Fibroblast of lung (primary cell): ENCODE measurements around the gene NUMBL. TPM values are rescaled to one million over a fixed set of nuclear protein-coding genes. Genes with fewer than 3 reads are reported as not detected.

Experiments
- DNase-seq, 2 donors: peaks; one replicate each; pipeline versions ENCODE4 v3.0.0 to v3.0.0-alpha.2; 2010; ENCODE audit warnings: low read depth in 2 of 2
- H2AFZ ChIP-seq: 2 replicates; pipeline ENCODE4 v1.5.1; 2012; ENCODE audit warnings: low read length, control low read depth, inconsistent platforms
- H3K27ac ChIP-seq: 2 replicates; pipeline ENCODE4 v1.5.1; 2011; ENCODE audit warnings: low read length, control low read depth; ENCODE audit not compliant: insufficient read depth
- H3K27me3 ChIP-seq: 2 replicates; pipeline ENCODE4 v1.5.1; 2011; ENCODE audit warnings: mild to moderate bottlenecking, low read length; ENCODE audit not compliant: control insufficient read depth, insufficient read depth
- H3K36me3 ChIP-seq: 2 replicates; pipeline ENCODE4 v1.5.1; 2011; ENCODE audit warnings: low read length; ENCODE audit not compliant: control insufficient read depth, insufficient read depth
- H3K4me1 ChIP-seq: 2 replicates; pipeline ENCODE4 v1.5.1; 2011; ENCODE audit warnings: low read length; ENCODE audit not compliant: control insufficient read depth, insufficient read depth; ENCODE audit errors: extremely low read depth
- H3K4me2 ChIP-seq: 2 replicates; pipeline ENCODE4 v1.5.1; 2011; ENCODE audit warnings: low read length, control low read depth; ENCODE audit not compliant: insufficient read depth; ENCODE audit errors: extremely low read depth
- H3K4me3 ChIP-seq, 4 experiments: fragments of 200-600 bp in 1 of 4; sonication (generic) in 1 of 4; replicated peaks in 1 of 4; 2 replicates each; pipeline ENCODE4 v1.5.1; 2011 to 2016; ENCODE audit warnings: low read length in 4 of 4, low read depth in 3 of 4, mild to moderate bottlenecking in 3 of 4, control low read depth in 2 of 4, inconsistent platforms in 1 of 4, mixed read lengths in 1 of 4; ENCODE audit not compliant: insufficient read depth in 1 of 4; ENCODE audit errors: control extremely low read depth in 1 of 4
- H3K79me2 ChIP-seq: 2 replicates; pipeline ENCODE4 v1.5.1; 2012; ENCODE audit warnings: mild to moderate bottlenecking, low read length, inconsistent platforms; ENCODE audit not compliant: control insufficient read depth, insufficient read depth
- H3K9ac ChIP-seq: 2 replicates; pipeline ENCODE4 v1.5.1; 2011; ENCODE audit warnings: mild to moderate bottlenecking, low read length, control low read depth; ENCODE audit not compliant: insufficient read depth
- H3K9me3 ChIP-seq: 2 replicates; pipeline ENCODE4 v1.5.1; 2012; ENCODE audit warnings: low read depth, low read length; ENCODE audit not compliant: control insufficient read depth, insufficient read depth
- H4K20me1 ChIP-seq: 2 replicates; pipeline ENCODE4 v1.5.1; 2011; ENCODE audit warnings: low read length; ENCODE audit not compliant: control insufficient read depth, insufficient read depth; ENCODE audit errors: extremely low read depth
- EZH2 ChIP-seq: IDR thresholded peaks from 2 replicates; pipeline ENCODE4 v1.5.1; 2012; ENCODE audit warnings: low read length, control low read depth, mild to moderate bottlenecking; ENCODE audit errors: missing control alignments
- polyA plus RNA-seq, 2 donors: library from polyadenylated mRNA; depleted of rRNA in 1 of 2; stranded (reverse) in 1 of 2; unstranded in 1 of 2; fragments of >200 nt; gene quantifications; 2 replicates each; pipeline ENCODE4 v1.2.1, GENCODE V29; 2011 to 2012; ENCODE audit warnings: missing spikeins in 1 of 2
- total RNA-seq: library from RNA; depleted of rRNA; stranded (reverse); fragments of >200 nt; gene quantifications from 2 replicates; pipeline ENCODE4 v1.2.1, GENCODE V29; 2014
- TF ChIP-seq, protein P1 (sequence below), 2 donors: IDR thresholded peaks in 1 of 2; conservative IDR thresholded peaks in 1 of 2; 1 replicate in 1 of 2; 2 replicates in 1 of 2; pipeline ENCODE4 v1.5.1; 2011 to 2012; ENCODE audit warnings: low read length in 2 of 2, control low read depth in 1 of 2, inconsistent platforms in 1 of 2, low read depth in 1 of 2, mild to moderate bottlenecking in 1 of 2

Gene NUMBL
- total and polyA plus RNA-seq, 2 donors (not counting 1 experiment from before 2014, with no cell fraction given), result 28.2 to 33.4 TPM

DNA sequence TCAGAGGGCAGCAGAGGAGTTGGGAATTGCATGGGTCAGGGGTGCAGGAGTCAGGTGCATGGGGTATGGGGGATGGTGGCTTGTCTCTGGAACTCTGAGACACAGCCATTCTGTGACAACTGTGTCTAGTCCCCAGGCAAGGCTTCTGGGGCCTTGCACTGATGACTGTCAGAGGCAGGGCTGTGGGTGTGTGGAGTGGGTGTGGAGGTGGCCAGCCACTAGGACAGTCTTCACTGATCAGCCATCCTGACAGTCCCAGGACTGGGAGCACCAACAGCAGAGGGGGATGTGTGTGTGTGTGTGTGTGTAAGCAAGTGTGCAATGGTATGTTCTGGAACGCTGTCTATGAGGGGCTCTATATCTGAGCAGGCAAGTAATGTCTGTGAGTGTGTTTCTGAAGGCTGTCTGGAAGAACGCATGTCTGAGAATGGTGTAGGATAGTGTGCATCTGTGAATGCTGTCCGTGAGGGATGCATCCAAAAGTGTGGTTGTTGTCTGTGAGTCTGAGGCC, 5.4 kb downstream of the NUMBL start:
- Histone ChIP-seq H2AFZ (no peak overlapping the region), H3K4me1 (peaks cover 13% of the 10 kb centered on the region), H4K20me1 (peaks cover 4% of the 10 kb centered on the region), H3K4me3 (no peak overlapping the region), H3K27ac (no peak overlapping the region), H3K27me3 (no peaks in the 10 kb centered on the region), H3K9ac (no peak overlapping the region), H3K79me2 (peaks cover 32% of the 10 kb centered on the region), H3K36me3 (peaks cover 42% of the 10 kb centered on the region), H3K9me3 (no peaks in the 10 kb centered on the region), H3K4me2 (no peak overlapping the region)
- TF ChIP-seq, protein P1, sequence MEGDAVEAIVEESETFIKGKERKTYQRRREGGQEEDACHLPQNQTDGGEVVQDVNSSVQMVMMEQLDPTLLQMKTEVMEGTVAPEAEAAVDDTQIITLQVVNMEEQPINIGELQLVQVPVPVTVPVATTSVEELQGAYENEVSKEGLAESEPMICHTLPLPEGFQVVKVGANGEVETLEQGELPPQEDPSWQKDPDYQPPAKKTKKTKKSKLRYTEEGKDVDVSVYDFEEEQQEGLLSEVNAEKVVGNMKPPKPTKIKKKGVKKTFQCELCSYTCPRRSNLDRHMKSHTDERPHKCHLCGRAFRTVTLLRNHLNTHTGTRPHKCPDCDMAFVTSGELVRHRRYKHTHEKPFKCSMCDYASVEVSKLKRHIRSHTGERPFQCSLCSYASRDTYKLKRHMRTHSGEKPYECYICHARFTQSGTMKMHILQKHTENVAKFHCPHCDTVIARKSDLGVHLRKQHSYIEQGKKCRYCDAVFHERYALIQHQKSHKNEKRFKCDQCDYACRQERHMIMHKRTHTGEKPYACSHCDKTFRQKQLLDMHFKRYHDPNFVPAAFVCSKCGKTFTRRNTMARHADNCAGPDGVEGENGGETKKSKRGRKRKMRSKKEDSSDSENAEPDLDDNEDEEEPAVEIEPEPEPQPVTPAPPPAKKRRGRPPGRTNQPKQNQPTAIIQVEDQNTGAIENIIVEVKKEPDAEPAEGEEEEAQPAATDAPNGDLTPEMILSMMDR (conservative IDR thresholded peaks at IDR 0.05 in 1 of 2, IDR thresholded peaks at IDR 0.05 in 1 of 2; ENCODE audit: low read depth in 1 of 2, low read length in 2 of 2), result no peak
- no peak for TF ChIP-seq EZH2
- DNase-seq, result no peak

DNA sequence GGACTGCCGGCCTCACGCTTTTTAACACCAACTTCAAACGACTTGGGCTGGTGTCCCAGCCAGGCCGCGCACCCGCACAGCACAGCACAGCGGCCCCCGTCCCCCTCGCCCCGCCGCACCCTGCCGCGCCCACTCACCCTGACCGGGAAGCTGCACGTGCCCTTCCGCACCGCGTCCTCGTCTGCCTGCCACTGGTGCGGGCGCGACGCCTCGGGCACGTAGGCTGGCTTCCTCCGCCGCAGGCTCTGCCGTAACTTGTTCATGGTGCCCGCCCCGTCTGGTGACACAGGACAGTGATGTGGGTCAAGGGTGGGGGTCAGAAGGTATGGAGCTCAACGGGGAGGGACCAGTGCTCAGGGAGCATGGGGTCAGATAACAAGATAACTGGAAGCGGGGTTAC, 6.2 kb downstream of the NUMBL start:
- Histone ChIP-seq H3K4me2 (no peak overlapping the region), H3K36me3 (peaks cover 42% of the 10 kb centered on the region), H4K20me1 (peaks cover 4% of the 10 kb centered on the region)

DNA sequence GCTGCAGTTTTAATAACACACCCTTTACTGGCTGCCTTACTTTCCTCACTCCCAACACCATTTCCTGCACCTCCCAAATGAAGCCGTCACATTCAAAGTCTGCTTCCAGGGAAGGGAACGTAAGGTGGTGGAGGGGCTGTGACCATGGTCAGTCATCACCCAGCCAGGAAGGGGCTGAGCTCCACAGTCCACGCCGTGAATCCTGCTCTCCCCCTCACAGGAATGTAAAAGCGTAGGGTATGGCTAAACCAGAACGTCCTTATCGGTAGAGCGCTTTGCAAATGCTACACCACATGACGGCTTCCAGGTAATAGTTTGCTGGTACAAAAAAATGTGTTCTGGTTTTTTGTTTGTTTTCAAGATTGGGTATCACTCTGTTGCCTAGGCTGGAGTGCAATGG, 7.0 kb downstream of the NUMBL start:
- peaks cover 42% of the 10 kb centered on the region for H3K36me3 ChIP-seq
- peaks cover 4% of the 10 kb centered on the region for H4K20me1 ChIP-seq
- H2AFZ ChIP-seq, result no peak overlapping the region
- no peak for DNase-seq
- TF ChIP-seq, protein P1 (conservative IDR thresholded peaks at IDR 0.05 in 1 of 2, IDR thresholded peaks at IDR 0.05 in 1 of 2; ENCODE audit: low read depth in 1 of 2, low read length in 2 of 2), result no peak
- no peak for TF ChIP-seq EZH2
- H3K9me3 ChIP-seq, result no peaks in the 10 kb centered on the region
- H3K27ac ChIP-seq, result no peak overlapping the region
- no peak overlapping the region for H3K4me3 ChIP-seq
- no peak overlapping the region for H3K9ac ChIP-seq
- peaks cover 8% of the 10 kb centered on the region for H3K4me1 ChIP-seq
- H3K27me3 ChIP-seq, result no peaks in the 10 kb centered on the region
- no peak overlapping the region for H3K4me2 ChIP-seq
- peaks cover 16% of the 10 kb centered on the region for H3K79me2 ChIP-seq

More for the DNA sequence above, 6.2 kb downstream of the NUMBL start:
- Histone ChIP-seq H2AFZ (no peak overlapping the region), H3K9ac (no peak overlapping the region), H3K27ac (no peak overlapping the region), H3K9me3 (no peaks in the 10 kb centered on the region), H3K4me3 (no peak overlapping the region), H3K27me3 (no peaks in the 10 kb centered on the region), H3K79me2 (peaks cover 24% of the 10 kb centered on the region), H3K4me1 (peaks cover 13% of the 10 kb centered on the region)
- no peak for TF ChIP-seq EZH2
- TF ChIP-seq, protein P1 (conservative IDR thresholded peaks at IDR 0.05 in 1 of 2, IDR thresholded peaks at IDR 0.05 in 1 of 2; ENCODE audit: low read depth in 1 of 2, low read length in 2 of 2), result no peak
- no peak for DNase-seq
